GM12874 (cell line): ENCODE measurements around the gene ZNF280D.

Experiments used
- CTCF ChIP-seq: IDR thresholded peaks from 2 replicates; pipeline ENCODE4 v1.5.1; 2011; ENCODE audit warnings: low read depth, mild to moderate bottlenecking, control low read depth, low read length, moderate library complexity; ENCODE audit not compliant: insufficient read depth

ZNF280D gene

GRCh38 chr15:56674857-56675256, 58.5 kb downstream of the ZNF280D start:
- TF ChIP-seq CTCF = no peak

DNA sequence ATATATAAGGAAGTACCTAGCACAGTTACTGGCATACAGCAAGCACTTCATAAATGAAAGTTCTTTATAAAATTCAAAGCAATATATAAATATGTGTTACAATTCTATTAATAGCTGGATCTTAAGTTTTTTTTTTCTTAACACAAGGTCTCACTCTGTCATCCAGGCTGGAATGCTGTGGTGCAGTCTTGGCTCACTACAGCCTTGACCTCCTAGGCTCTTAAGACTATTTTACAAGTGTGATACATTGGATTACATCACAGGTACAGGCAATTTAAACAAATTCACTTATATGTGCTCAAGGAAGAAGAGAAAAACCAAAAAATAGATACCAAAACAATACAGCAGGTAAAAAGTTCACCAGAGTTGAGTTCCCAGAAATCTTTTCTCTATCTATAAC, 60.6 kb downstream of the ZNF280D start:
- no peak for TF ChIP-seq CTCF

DNA sequence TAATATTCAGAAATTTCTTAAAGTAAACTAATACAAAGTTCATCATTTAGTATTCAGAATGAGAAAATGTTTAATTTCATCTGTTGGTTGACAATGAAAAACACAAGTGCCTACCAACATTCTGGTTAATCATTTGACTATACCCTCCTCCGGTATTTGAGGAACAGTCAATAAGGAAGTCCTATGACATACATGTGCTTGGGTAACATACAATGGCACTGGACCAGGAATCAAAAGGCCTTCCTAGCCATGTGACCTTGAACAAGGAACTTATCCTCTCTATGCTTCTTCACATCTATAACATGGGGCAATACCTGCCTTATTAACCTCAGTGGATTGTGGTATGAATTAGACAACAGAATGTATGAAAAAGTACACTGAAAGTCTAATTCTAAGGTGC, 65.8 kb downstream of the ZNF280D start:
- TF ChIP-seq CTCF = no peak

DNA sequence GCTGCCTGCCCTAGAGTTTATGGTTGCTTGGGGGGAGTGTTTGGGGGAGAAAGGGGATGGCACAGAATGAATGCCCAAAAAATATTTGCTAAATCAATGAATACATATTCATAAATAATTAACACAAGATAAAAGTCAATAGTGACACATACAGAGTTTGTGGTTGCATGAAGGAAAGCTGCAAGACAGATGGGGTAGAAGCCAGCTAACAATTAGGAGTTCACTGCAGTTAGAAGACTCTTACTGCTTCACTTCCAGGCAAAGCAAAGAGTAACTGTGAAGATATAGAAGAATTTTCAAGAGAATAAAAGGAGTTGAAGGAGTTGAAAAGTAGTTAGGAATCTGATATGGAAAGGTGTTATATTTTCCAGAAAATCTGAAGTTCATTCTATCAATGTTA, 72.4 kb downstream of the ZNF280D start:
- no peak for TF ChIP-seq CTCF

DNA sequence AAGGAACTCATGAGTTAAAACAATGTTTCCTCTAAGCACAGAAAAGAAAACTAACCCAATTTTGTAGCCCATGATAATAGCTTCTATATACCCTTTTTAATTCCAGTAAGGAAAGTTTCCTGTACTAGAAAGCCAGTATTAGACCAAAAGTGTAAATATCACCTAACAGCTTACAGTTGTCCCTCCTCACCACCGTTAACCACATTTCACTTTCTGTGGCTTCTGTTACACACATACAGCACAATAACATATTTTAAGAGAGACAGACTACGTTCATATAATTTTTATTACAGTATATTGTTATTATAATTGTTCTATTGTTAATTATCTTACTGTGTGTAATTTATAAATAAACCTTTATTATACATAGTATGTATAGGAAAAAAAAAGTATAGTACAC, 74.1 kb downstream of the ZNF280D start:
- TF ChIP-seq CTCF = no peak

DNA sequence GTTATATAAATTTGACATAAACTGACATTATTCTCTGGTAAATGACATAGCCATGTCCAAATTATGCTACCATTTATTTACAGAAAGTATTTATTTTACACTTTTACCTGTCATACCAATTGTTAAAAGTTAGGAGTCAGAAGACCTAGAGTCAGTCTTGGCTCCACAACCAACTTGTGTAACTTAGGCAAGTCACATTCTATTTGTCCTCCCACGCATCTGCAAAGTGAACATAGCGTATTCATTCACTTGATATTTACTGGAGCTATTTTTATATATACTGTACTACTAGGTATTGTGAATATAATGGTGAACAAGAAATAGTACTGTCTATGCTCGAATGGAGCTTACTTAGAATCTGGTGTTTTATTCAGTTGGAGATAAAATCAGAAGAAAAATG, 78.7 kb downstream of the ZNF280D start:
- TF ChIP-seq CTCF = no peak

- TF ChIP-seq CTCF = no peak
Measured at GRCh38 chr15:56654216-56654615, 79.1 kb downstream of the ZNF280D start.

- no peak for TF ChIP-seq CTCF
Measured at GRCh38 chr15:56653787-56654186, 79.5 kb downstream of the ZNF280D start.
